ENCODE data around the gene STAT6. TPM values are rescaled to one million over a fixed set of nuclear protein-coding genes. Genes with fewer than 3 reads are reported as not detected.

STAT6 gene
- polyA plus RNA-seq, 1 donor (not counting 4 experiments of a cell fraction or from before 2014, with no cell fraction given): 113 TPM

DNA sequence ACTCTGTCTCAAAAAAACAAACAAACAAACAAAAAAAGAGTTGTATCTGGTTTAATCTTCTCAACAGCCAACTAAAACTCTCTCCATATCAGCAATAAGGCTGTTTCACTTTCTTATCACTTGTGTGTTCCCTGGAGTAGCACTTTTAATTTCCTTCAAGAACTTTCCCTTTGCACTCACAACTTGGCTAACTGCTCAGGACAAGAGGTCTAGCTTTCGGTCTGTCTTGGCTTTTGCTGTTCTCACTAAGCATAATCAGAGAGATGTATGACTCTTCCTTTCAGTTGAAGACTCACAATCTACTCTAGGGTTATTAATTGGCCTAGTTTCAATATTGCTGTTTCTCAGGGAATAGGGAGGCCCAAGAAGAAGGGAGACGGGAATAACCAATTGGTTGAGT lies 44.9 kb downstream of the STAT6 start:
- FAIRE-seq (no peak), DNase-seq (ENCODE audit: low read depth, low spot score) (no peak)
- no peak for TF ChIP-seq EZH2 (IDR thresholded peaks at IDR 0.05; ENCODE audit: low read length)
- TF ChIP-seq, protein P1, sequence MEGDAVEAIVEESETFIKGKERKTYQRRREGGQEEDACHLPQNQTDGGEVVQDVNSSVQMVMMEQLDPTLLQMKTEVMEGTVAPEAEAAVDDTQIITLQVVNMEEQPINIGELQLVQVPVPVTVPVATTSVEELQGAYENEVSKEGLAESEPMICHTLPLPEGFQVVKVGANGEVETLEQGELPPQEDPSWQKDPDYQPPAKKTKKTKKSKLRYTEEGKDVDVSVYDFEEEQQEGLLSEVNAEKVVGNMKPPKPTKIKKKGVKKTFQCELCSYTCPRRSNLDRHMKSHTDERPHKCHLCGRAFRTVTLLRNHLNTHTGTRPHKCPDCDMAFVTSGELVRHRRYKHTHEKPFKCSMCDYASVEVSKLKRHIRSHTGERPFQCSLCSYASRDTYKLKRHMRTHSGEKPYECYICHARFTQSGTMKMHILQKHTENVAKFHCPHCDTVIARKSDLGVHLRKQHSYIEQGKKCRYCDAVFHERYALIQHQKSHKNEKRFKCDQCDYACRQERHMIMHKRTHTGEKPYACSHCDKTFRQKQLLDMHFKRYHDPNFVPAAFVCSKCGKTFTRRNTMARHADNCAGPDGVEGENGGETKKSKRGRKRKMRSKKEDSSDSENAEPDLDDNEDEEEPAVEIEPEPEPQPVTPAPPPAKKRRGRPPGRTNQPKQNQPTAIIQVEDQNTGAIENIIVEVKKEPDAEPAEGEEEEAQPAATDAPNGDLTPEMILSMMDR (optimal IDR thresholded peaks at IDR 0.05 in 1 of 3, IDR thresholded peaks at IDR 0.05 in 1 of 3, conservative IDR thresholded peaks at IDR 0.05 in 1 of 3; ENCODE audit: extremely low read depth in 1 of 3, insufficient read depth in 2 of 3, low read length in 3 of 3): no peak
- Histone ChIP-seq H3K4me1 (ENCODE audit: control insufficient read depth, extremely low read depth, insufficient read depth, low read length) (no peaks in the 10 kb centered on the region), H3K36me3 (ENCODE audit: control insufficient read depth in 2 of 2, extremely low read depth in 1 of 2, insufficient read depth in 2 of 2, low read length in 2 of 2) (peaks cover 1 to 19% of the 10 kb centered on the region in 2 experiments), H3K27ac (ENCODE audit: control insufficient read depth, insufficient read depth, low read length) (no peak overlapping the region), H3K79me2 (ENCODE audit: control insufficient read depth, insufficient read depth, low read length) (no peaks in the 10 kb centered on the region), H3K9me1 (ENCODE audit: control insufficient read depth, extremely low read depth, insufficient read depth, low read length) (no peaks in the 10 kb centered on the region), H3K9ac (ENCODE audit: control insufficient read depth, extremely low read depth, insufficient read depth, low read length) (no peak overlapping the region), H2AFZ (ENCODE audit: control insufficient read depth, low read length) (no peak overlapping the region), H3K4me3 (ENCODE audit: control insufficient read depth in 2 of 3, extremely low read depth in 1 of 3, insufficient read depth in 2 of 3, low read depth in 1 of 3, low read length in 3 of 3) (no peak overlapping the region), H3K4me2 (ENCODE audit: control insufficient read depth, extremely low read depth, insufficient read depth, low read depth, low read length) (no peak overlapping the region), H3K27me3 (ENCODE audit: control insufficient read depth, extremely low read depth, insufficient read depth, low read length) (no peaks in the 10 kb centered on the region), H4K20me1 (ENCODE audit: control insufficient read depth, extremely low read depth, insufficient read depth, low read length) (no peaks in the 10 kb centered on the region), H3K9me3 (ENCODE audit: control insufficient read depth, low read depth, low read length) (no peaks in the 10 kb centered on the region)
- dilution Hi-C loops (cut with MboI; ENCODE audit: extremely low pct_ligation_motif_present, low sequenced_read_pairs): no loop called here

- no peaks in the 10 kb centered on the region for H4K20me1 ChIP-seq (ENCODE audit: control insufficient read depth, extremely low read depth, insufficient read depth, low read length)
- no peak overlapping the region for H2AFZ ChIP-seq (ENCODE audit: control insufficient read depth, low read length)
- H3K36me3 ChIP-seq (ENCODE audit: control insufficient read depth in 2 of 2, extremely low read depth in 1 of 2, insufficient read depth in 2 of 2, low read length in 2 of 2): peaks cover 6 to 16% of the 10 kb centered on the region in 2 experiments
- no peak overlapping the region for H3K4me3 ChIP-seq (ENCODE audit: control insufficient read depth in 2 of 3, extremely low read depth in 1 of 3, insufficient read depth in 2 of 3, low read depth in 1 of 3, low read length in 3 of 3)
- no peak for DNase-seq (ENCODE audit: low read depth, low spot score)
- no peak overlapping the region for H3K27ac ChIP-seq (ENCODE audit: control insufficient read depth, insufficient read depth, low read length)
- no peaks in the 10 kb centered on the region for H3K9me1 ChIP-seq (ENCODE audit: control insufficient read depth, extremely low read depth, insufficient read depth, low read length)
- no peaks in the 10 kb centered on the region for H3K27me3 ChIP-seq (ENCODE audit: control insufficient read depth, extremely low read depth, insufficient read depth, low read length)
- H3K79me2 ChIP-seq (ENCODE audit: control insufficient read depth, insufficient read depth, low read length): no peaks in the 10 kb centered on the region
- H3K4me1 ChIP-seq (ENCODE audit: control insufficient read depth, extremely low read depth, insufficient read depth, low read length): no peaks in the 10 kb centered on the region
- TF ChIP-seq EZH2 (IDR thresholded peaks at IDR 0.05; ENCODE audit: low read length): no peak
- TF ChIP-seq, protein P1 (optimal IDR thresholded peaks at IDR 0.05 in 1 of 3, IDR thresholded peaks at IDR 0.05 in 1 of 3, conservative IDR thresholded peaks at IDR 0.05 in 1 of 3; ENCODE audit: extremely low read depth in 1 of 3, insufficient read depth in 2 of 3, low read length in 3 of 3): no peak
- dilution Hi-C loops (cut with MboI; ENCODE audit: extremely low pct_ligation_motif_present, low sequenced_read_pairs): no loop called here
- FAIRE-seq: no peak
- H3K9ac ChIP-seq (ENCODE audit: control insufficient read depth, extremely low read depth, insufficient read depth, low read length): no peak overlapping the region
- H3K4me2 ChIP-seq (ENCODE audit: control insufficient read depth, extremely low read depth, insufficient read depth, low read depth, low read length): no peak overlapping the region
- no peaks in the 10 kb centered on the region for H3K9me3 ChIP-seq (ENCODE audit: control insufficient read depth, low read depth, low read length)
Measured at GRCh38 chr12:57063991-57064685, 47.0 kb downstream of the STAT6 start.

Measured in keratinocyte (primary cell).